Neural cell (in vitro differentiated cells): ENCODE data around the gene SYDE2.

Source experiments
- EP300 ChIP-seq: fragments of 450-650 bp; conservative IDR thresholded peaks from 2 replicates; pipeline ENCODE4 v1.6.1; 2014; ENCODE audit warnings: antibody characterized with exemption, mild to moderate bottlenecking, moderate library complexity; ENCODE audit not compliant: poor library complexity, severe bottlenecking
- EZH2 ChIP-seq: fragments of 200-600, 300-800 bp; shearing (Covaris generic), sonication (generic); IDR thresholded peaks from 2 replicates; pipeline ENCODE4 v1.6.1; 2014; ENCODE audit warnings: antibody characterized with exemption, low read length, borderline replicate concordance, mild to moderate bottlenecking; ENCODE audit not compliant: insufficient read depth, poor library complexity, severe bottlenecking
- REST ChIP-seq: IDR thresholded peaks from 2 replicates; pipeline ENCODE4 v1.6.1; 2012; ENCODE audit warnings: borderline replicate concordance
- SMC3 ChIP-seq: fragments of 450-650 bp; conservative IDR thresholded peaks from 2 replicates; pipeline ENCODE4 v1.6.1; 2014; ENCODE audit warnings: antibody characterized with exemption, mild to moderate bottlenecking, moderate library complexity; ENCODE audit not compliant: poor library complexity
- TAF1 ChIP-seq: IDR thresholded peaks from 2 replicates; pipeline ENCODE4 v1.6.1; 2012; ENCODE audit warnings: low read depth
- TF ChIP-seq, protein P1 (sequence below): fragments of 450-650 bp; IDR thresholded peaks from 2 replicates; pipeline ENCODE4 v1.5.1; 2014; ENCODE audit warnings: antibody characterized with exemption, mild to moderate bottlenecking, moderate library complexity; ENCODE audit not compliant: poor library complexity, severe bottlenecking

GRCh38 chr1:85196358-85196757 lies 4.5 kb downstream of the SYDE2 start:
- TF ChIP-seq, protein P1, sequence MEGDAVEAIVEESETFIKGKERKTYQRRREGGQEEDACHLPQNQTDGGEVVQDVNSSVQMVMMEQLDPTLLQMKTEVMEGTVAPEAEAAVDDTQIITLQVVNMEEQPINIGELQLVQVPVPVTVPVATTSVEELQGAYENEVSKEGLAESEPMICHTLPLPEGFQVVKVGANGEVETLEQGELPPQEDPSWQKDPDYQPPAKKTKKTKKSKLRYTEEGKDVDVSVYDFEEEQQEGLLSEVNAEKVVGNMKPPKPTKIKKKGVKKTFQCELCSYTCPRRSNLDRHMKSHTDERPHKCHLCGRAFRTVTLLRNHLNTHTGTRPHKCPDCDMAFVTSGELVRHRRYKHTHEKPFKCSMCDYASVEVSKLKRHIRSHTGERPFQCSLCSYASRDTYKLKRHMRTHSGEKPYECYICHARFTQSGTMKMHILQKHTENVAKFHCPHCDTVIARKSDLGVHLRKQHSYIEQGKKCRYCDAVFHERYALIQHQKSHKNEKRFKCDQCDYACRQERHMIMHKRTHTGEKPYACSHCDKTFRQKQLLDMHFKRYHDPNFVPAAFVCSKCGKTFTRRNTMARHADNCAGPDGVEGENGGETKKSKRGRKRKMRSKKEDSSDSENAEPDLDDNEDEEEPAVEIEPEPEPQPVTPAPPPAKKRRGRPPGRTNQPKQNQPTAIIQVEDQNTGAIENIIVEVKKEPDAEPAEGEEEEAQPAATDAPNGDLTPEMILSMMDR, result no peak
- TF ChIP-seq SMC3 (no peak), EP300 (no peak), REST (no peak), TAF1 (no peak), EZH2 (no peak)
